T-cell (primary cell): Measurements from ENCODE around the gene MAPKAP1. TPM values are rescaled to one million over a fixed set of nuclear protein-coding genes. Genes with fewer than 3 reads are reported as not detected.

Source experiments
- ATAC-seq, 4 experiments: fragments of 200-7000 bp in 3 of 4; fragments of 150-1000 bp in 1 of 4; cut with Tn5 transposase; replicated peaks in 1 of 4; 1 replicate in 3 of 4; 2 replicates in 1 of 4; pipeline ENCODE4 v1.10.0; 2021; ENCODE audit warnings: moderate library complexity in 3 of 4, mild to moderate bottlenecking in 2 of 4, moderate number of reproducible peaks in 1 of 4
- CTCF ChIA-PET, 2 donors: fragments of 300-600 bp; sonication (Branson Sonifier 250); formaldehyde crosslinking; loops; one replicate each; lab custom pipeline; 2022; ENCODE audit warnings: antibody characterized with exemption in 2 of 2; lab: Charles Lee
- POLR2A ChIA-PET, 2 donors: fragments of 300-600 bp; sonication (Branson Sonifier 250); formaldehyde crosslinking; loops; one replicate each; lab custom pipeline; 2022; ENCODE audit warnings: antibody characterized with exemption in 2 of 2; lab: Charles Lee
- DNase-seq, 35 experiments: peaks; one replicate each; pipeline versions ENCODE4 v3.0.0 to v3.0.0-alpha.2; 2013 to 2023
- H3K27ac ChIP-seq: one replicate; pipeline ENCODE4 v1.5.1; 2013; ENCODE audit warnings: low read length
- H3K27me3 ChIP-seq, 2 experiments: replicated peaks in 1 of 2; 1 replicate in 1 of 2; 2 replicates in 1 of 2; pipeline versions ENCODE4 v1.6.1 to v1.7.0; 2013; ENCODE audit warnings: low read length in 1 of 2, mixed read lengths in 1 of 2; ENCODE audit not compliant: control insufficient read depth in 2 of 2, insufficient read depth in 2 of 2; ENCODE audit errors: extremely low read depth in 1 of 2
- H3K36me3 ChIP-seq, 2 donors: 1 replicate in 1 of 2; 2 replicates in 1 of 2; pipeline versions ENCODE4 v1.6.1 to v1.7.0; 2013; ENCODE audit warnings: low read length in 1 of 2; ENCODE audit not compliant: control insufficient read depth in 2 of 2, insufficient read depth in 1 of 2; ENCODE audit errors: extremely low read depth in 1 of 2
- H3K4me1 ChIP-seq, 2 experiments: 1 replicate in 1 of 2; 2 replicates in 1 of 2; pipeline versions ENCODE4 v1.6.1 to v1.7.0; 2013; ENCODE audit warnings: low read length in 2 of 2, mixed read lengths in 1 of 2; ENCODE audit not compliant: insufficient read depth in 2 of 2, control insufficient read depth in 1 of 2; ENCODE audit errors: extremely low read depth in 1 of 2
- H3K4me3 ChIP-seq, 2 donors: 1 replicate in 1 of 2; 2 replicates in 1 of 2; pipeline versions ENCODE4 v1.5.1 to v1.7.0; 2013; ENCODE audit warnings: mild to moderate bottlenecking in 2 of 2, low read length in 1 of 2, moderate library complexity in 1 of 2; ENCODE audit not compliant: control insufficient read depth in 1 of 2; ENCODE audit errors: extremely low read depth in 1 of 2
- H3K9me3 ChIP-seq: 2 replicates; pipeline ENCODE4 v1.7.0; 2013
- H3K27ac Mint-ChIP-seq, 2 donors: one replicate each; pipeline ENCODE4 v1.8.0; 2020 to 2021; ENCODE audit warnings: mild to moderate bottlenecking in 2 of 2, mixed read lengths in 2 of 2
- H3K27me3 Mint-ChIP-seq, 2 donors: one replicate each; pipeline ENCODE4 v1.8.0; 2021 to 2022; ENCODE audit warnings: mixed read lengths in 2 of 2
- H3K36me3 Mint-ChIP-seq: one replicate; pipeline ENCODE4 v1.8.0; 2021; ENCODE audit warnings: mixed read lengths
- H3K4me1 Mint-ChIP-seq, 3 donors: one replicate each; pipeline ENCODE4 v1.8.0; 2020 to 2022; ENCODE audit warnings: mixed read lengths in 3 of 3, mild to moderate bottlenecking in 1 of 3
- H3K4me3 Mint-ChIP-seq, 3 donors: one replicate each; pipeline ENCODE4 v1.8.0; 2020 to 2022; ENCODE audit warnings: mild to moderate bottlenecking in 3 of 3, mixed read lengths in 3 of 3, moderate library complexity in 3 of 3
- H3K9me3 Mint-ChIP-seq, 3 donors: one replicate each; pipeline ENCODE4 v1.8.0; 2020 to 2022; ENCODE audit warnings: mixed read lengths in 3 of 3
- WGBS: methylation state at CpG from one replicate; pipeline ENCODE4 v1.1.5; 2013; ENCODE audit warnings: missing lambda C conversion rate; ENCODE audit not compliant: insufficient coverage; 5-methylcytosine and 5-hydroxymethylcytosine counted together
- total RNA-seq, 35 experiments: library from RNA in 6 of 35; stranded (reverse) in 6 of 35; fragments of 120-200 nt in 1 of 35; gene quantifications; one replicate each; pipeline versions ENCODE4 v1.2.1 to v1.2.4 and lab custom pipeline; 2013 to 2026

The MAPKAP1 gene
- total RNA-seq, 5 donors from 2014 or later (not counting 1 experiment from before 2014, with no cell fraction given), result 50.2 to 60.3 (median 55.6) TPM

DNA sequence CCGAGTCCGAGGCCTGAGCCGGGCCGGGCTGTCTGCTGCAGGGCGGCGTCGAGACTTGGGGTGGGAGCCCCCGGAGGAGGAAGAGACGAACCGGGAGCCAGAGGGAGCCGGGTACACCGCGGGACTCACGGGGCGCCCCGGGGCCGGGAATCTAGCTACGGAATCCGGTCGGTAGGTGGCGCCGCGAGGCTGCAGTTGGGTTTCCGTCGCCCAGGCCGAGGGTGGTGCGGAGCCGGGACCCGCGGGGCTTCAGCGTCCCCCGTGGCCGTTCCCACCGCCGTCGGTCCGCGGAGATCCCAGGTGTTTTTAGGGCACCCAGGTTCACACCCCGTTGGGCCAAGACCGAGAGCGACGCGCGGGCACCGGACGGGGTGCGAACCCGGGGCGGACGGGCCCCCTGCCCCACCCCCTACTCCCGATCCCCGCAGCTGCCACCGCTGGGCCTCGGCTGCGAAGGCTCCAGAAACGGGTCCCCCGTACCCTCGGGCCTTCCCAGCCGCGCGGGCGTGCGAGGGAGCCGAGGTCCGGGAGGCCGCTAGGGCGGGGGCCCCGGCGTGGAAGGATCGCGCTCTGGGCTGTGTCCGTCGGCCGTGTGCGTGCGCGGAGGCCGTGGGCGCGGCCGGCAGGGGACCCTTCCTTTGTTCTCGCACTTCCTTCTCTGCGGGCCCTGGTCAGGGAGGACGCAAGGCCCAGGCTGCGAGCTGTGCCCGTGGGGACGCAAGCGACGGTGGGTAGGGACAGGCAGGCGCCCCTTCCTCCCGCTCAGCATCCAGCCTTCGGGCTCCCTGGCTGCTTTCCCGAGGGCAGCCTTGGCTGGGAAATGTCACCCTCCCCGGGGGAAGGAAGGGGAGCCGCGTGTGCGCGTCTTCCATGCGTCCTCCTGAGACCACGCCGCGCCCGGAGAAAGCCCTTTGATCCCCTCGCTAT is 298.8 kb downstream of the MAPKAP1 start:
- peak; percentile 25 to 84 (median 65) for DNase-seq
- 6% methylated on average over 98 of the region's 104 CpGs for WGBS
- H3K27me3 ChIP-seq, result peaks cover 0 to 61% of the 10 kb centered on the region in 2 experiments
- peaks cover 0 to 16% of the 10 kb centered on the region in 2 experiments for H3K4me1 ChIP-seq
- H3K4me3 ChIP-seq, result peak overlapping the region; percentile 27 to 53
- H3K27me3 Mint-ChIP-seq, result peaks cover 35 to 41% of the 10 kb centered on the region in 2 donors
- H3K36me3 ChIP-seq, result no peaks in the 10 kb centered on the region
- ATAC-seq, result peak; percentile 76 to 90 (median 80)
- ChIA-PET CTCF (interaction anchor here (0.5 to 1.1 kb wide), 7 partner anchors 39 to 990 kb away, joined by 3 to 5 read pairs (median 3); no protein-coding TSS in a partner anchor), POLR2A (interaction anchor here in 1 of 2 donors (0.6 kb wide), 1 partner anchor 546 kb away, joined by 5 read pairs; no protein-coding TSS in a partner anchor)
- H3K4me1 Mint-ChIP-seq, result peaks cover 10 to 18% (median 12%) of the 10 kb centered on the region in 3 donors
- no peak overlapping the region for H3K27ac ChIP-seq
- no peak overlapping the region for H3K27ac Mint-ChIP-seq
- no peaks in the 10 kb centered on the region for H3K9me3 ChIP-seq
- H3K4me3 Mint-ChIP-seq, result peak overlapping the region; percentile 62 to 87 (median 70)
- H3K9me3 Mint-ChIP-seq, result no peaks in the 10 kb centered on the region
- H3K36me3 Mint-ChIP-seq, result no peaks in the 10 kb centered on the region

DNA sequence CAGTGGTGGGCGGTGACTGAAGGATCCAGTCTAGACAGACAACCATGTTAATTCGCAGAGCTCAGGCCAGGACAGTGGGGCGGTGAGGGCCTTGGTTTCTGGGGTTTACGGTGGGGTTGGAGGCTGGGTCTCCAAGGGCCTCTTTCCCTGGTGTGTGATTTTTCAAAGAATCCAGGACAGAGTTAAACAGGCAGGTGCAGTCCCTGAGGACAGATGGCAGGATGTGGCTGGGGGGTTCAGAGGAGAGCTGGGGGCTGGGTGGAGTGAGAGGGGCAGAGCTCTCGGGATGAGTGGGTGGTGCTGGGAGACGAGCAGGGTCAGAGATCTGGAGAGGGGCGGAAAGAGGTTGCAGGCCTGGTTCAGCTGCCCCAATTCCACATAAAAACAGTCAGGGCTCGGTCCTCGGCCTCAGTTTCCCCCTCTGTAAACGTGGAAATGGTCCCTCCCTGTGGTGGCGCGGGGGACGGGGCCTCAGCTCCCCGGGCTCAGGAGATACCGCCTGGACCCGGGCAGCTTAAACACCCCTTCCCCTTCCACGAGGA is 299.5 kb downstream of the MAPKAP1 start:
- Histone ChIP-seq H3K27me3 (peaks cover 0 to 57% of the 10 kb centered on the region in 2 experiments), H3K27ac (no peak overlapping the region), H3K4me1 (peaks cover 0 to 16% of the 10 kb centered on the region in 2 experiments), H3K9me3 (no peaks in the 10 kb centered on the region), H3K36me3 (no peaks in the 10 kb centered on the region), H3K4me3 (peak overlapping the region; percentile 27 to 53)
- Mint-ChIP-seq H3K4me3 (peak overlapping the region; percentile 51 to 77 (median 54)), H3K36me3 (no peaks in the 10 kb centered on the region), H3K4me1 (peaks cover 10 to 18% (median 12%) of the 10 kb centered on the region in 3 donors), H3K9me3 (no peaks in the 10 kb centered on the region), H3K27ac (no peak overlapping the region), H3K27me3 (peaks cover 35 to 41% of the 10 kb centered on the region in 2 donors)
- ATAC-seq (peak in 3 of 4 experiments; percentile 8 to 21 (median 18)), DNase-seq (no peak)
- POLR2A ChIA-PET, result interaction anchor here in 1 of 2 donors (0.6 kb wide), 1 partner anchor 545 kb away, joined by 5 read pairs; no protein-coding TSS in a partner anchor
- WGBS, result 42% methylated on average over 10 of the region's 17 CpGs
- CTCF ChIA-PET, result interaction anchor here (0.6 to 1.1 kb wide), 5 partner anchors 40 to 991 kb away, joined by 3 to 4 read pairs (median 3); no protein-coding TSS in a partner anchor

DNA sequence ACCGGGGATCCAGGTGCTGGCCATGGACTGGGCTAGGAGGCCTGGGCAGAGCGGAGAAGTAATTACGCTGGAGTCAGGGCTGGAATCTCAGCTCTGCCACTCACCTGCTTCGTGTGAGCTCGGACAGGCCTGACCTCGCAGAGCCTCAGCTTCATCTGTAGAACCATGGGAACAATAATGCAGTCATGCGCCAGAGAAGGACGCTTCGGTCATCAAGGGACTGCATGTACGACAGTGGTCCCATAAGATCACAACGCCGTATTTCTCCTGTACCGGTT is 300.3 kb downstream of the MAPKAP1 start:
- H3K27ac ChIP-seq, result no peak overlapping the region
- Mint-ChIP-seq H3K4me1 (peaks cover 10 to 18% (median 12%) of the 10 kb centered on the region in 3 donors), H3K36me3 (no peaks in the 10 kb centered on the region), H3K4me3 (peak overlapping the region in 1 of 3 donors; percentile 77), H3K27me3 (peaks cover 35 to 41% of the 10 kb centered on the region in 2 donors), H3K9me3 (no peaks in the 10 kb centered on the region), H3K27ac (no peak overlapping the region)
- DNase-seq (no peak), ATAC-seq (no peak)
- no peaks in the 10 kb centered on the region for H3K9me3 ChIP-seq
- ChIA-PET CTCF (interaction anchor here in 1 of 2 donors (0.5 to 0.6 kb wide), 2 partner anchors 111 to 1145 kb away, joined by 3 to 5 read pairs; no protein-coding TSS in a partner anchor), POLR2A (no interaction called here)
- no peaks in the 10 kb centered on the region for H3K36me3 ChIP-seq
- peaks cover 0 to 16% of the 10 kb centered on the region in 2 experiments for H3K4me1 ChIP-seq
- WGBS, result 96% methylated on average over 13 of the region's 13 CpGs
- peaks cover 0 to 57% of the 10 kb centered on the region in 2 experiments for H3K27me3 ChIP-seq
- H3K4me3 ChIP-seq, result no peak overlapping the region

DNA sequence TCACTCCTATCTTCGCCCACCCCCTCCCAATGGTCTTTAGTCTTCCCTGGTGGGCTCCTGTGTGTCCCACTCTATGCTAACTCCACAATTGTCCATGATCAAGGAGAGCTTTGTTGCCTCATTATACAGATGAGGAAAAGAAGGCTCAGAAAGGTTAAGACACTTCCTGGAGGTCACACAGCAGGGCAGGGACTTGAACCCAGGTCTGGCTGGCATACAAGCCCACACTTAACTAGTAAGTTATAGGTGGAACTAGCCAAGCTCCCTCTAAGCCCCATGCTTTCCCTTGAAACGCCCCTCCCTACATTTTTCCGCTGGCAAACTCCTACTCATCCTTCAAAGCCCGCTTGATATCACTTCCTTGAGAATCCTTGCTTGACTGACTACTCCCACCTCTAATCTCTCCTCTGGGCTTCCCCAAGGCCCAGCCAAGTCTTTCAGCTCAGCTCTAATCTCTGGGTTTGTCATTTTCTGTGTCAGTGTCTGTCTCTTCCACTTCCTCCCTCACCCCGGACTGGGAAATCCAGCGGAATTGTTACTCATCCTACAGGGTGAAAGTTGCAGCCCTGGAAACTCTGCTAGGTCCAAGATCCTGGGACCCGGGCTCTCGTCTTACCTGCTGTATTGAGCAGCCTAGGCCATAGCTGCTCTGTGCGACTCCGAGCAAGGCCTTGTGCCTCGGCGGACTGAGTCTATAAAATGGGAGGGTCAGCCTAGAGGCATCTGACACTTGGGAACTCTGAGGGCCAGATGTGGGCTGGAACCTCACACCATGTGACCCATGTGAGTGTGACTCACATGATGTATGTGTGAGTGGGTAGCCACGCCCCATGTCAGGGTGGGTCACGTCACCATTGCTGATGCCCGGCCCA is 300.8 kb downstream of the MAPKAP1 start:
- Mint-ChIP-seq H3K4me3 (peak overlapping the region in 1 of 3 donors; percentile 77), H3K27ac (no peak overlapping the region), H3K9me3 (no peaks in the 10 kb centered on the region), H3K36me3 (no peaks in the 10 kb centered on the region), H3K4me1 (peaks cover 10 to 18% (median 12%) of the 10 kb centered on the region in 3 donors), H3K27me3 (peaks cover 31 to 37% of the 10 kb centered on the region in 2 donors)
- Histone ChIP-seq H3K4me1 (peaks cover 0 to 16% of the 10 kb centered on the region in 2 experiments), H3K9me3 (no peaks in the 10 kb centered on the region), H3K27me3 (peaks cover 0 to 53% of the 10 kb centered on the region in 2 experiments), H3K27ac (no peak overlapping the region), H3K36me3 (no peaks in the 10 kb centered on the region), H3K4me3 (no peak overlapping the region)
- CTCF ChIA-PET, result interaction anchor here in 1 of 2 donors (0.5 kb wide), 1 partner anchor 1145 kb away, joined by 5 read pairs; no protein-coding TSS in a partner anchor
- DNase-seq, result no peak
- POLR2A ChIA-PET, result no interaction called here
- no peak for ATAC-seq
- 82% methylated on average over 13 of the region's 15 CpGs for WGBS

DNA sequence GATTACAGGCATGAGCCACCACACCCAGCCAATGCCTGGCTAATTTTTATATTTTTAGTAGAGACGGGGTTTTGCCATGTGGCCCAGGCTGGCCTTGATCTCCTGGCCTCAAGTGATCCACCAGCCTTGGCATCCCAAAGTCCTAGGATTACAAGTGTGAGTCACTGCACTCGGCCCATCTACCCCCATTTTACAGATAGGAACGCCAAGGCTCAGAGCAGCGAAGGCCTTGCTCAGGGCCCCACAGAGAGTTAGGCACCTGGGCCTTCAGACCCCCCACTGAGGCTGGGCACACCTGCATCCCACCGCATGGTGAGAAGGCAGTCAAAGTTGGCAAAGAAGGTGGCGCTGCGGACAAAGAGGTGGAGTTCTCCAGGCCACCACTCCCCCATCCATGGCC is 302.3 kb downstream of the MAPKAP1 start:
- Histone ChIP-seq H3K9me3 (no peaks in the 10 kb centered on the region), H3K4me1 (peaks cover 0 to 16% of the 10 kb centered on the region in 2 experiments), H3K27me3 (peaks cover 0 to 39% of the 10 kb centered on the region in 2 experiments), H3K4me3 (no peak overlapping the region), H3K27ac (no peak overlapping the region), H3K36me3 (no peaks in the 10 kb centered on the region)
- ChIA-PET POLR2A (no interaction called here), CTCF (no interaction called here)
- no peak for DNase-seq
- no peak overlapping the region for H3K4me3 Mint-ChIP-seq
- no peak overlapping the region for H3K27ac Mint-ChIP-seq
- H3K36me3 Mint-ChIP-seq, result no peaks in the 10 kb centered on the region
- ATAC-seq, result no peak
- peaks cover 26 to 29% of the 10 kb centered on the region in 2 donors for H3K27me3 Mint-ChIP-seq
- WGBS, result 86% methylated on average over 7 of the region's 7 CpGs
- H3K9me3 Mint-ChIP-seq, result no peaks in the 10 kb centered on the region
- peaks cover 7 to 11% (median 7%) of the 10 kb centered on the region in 3 donors for H3K4me1 Mint-ChIP-seq
